MG63 (cell line): ENCODE results near the gene FTO. TPM values are rescaled to one million over a fixed set of nuclear protein-coding genes. Genes with fewer than 3 reads are reported as not detected.
A peak's percentile ranks its signal among the peaks of the same experiment; 100 is the strongest.

ENCODE experiments used
- DNase-seq: peaks from one replicate; pipeline ENCODE4 v3.0.0-alpha.2; 2020
- H3K27me3 ChIP-seq: fragments of 250-450 bp; sonication (Bioruptor Pico); 2 replicates; pipeline ENCODE4 v1.5.1; 2020; ENCODE audit warnings: mild to moderate bottlenecking, moderate library complexity
- H3K36me3 ChIP-seq: fragments of 250-450 bp; sonication (Bioruptor Pico); 2 replicates; pipeline ENCODE4 v1.5.1; 2020; ENCODE audit warnings: mild to moderate bottlenecking, moderate library complexity
- H3K4me3 ChIP-seq: fragments of 250-450 bp; sonication (Bioruptor Pico); 2 replicates; pipeline ENCODE4 v1.5.1; 2020; ENCODE audit warnings: mild to moderate bottlenecking, moderate library complexity
- H3K9me3 ChIP-seq: fragments of 250-450 bp; sonication (Bioruptor Pico); 2 replicates; pipeline ENCODE4 v1.5.1; 2020; ENCODE audit warnings: mild to moderate bottlenecking, moderate library complexity
- total RNA-seq: library from RNA; depleted of rRNA; stranded (reverse); fragments of >200 nt; shearing (Covaris generic); gene quantifications from 2 replicates; pipeline ENCODE4 v1.2.3, GENCODE V29; 2014; ENCODE audit warnings: low replicate concordance

The FTO gene
- total RNA-seq, 1 experiment from 2014 or later, result 88.6 TPM

DNA sequence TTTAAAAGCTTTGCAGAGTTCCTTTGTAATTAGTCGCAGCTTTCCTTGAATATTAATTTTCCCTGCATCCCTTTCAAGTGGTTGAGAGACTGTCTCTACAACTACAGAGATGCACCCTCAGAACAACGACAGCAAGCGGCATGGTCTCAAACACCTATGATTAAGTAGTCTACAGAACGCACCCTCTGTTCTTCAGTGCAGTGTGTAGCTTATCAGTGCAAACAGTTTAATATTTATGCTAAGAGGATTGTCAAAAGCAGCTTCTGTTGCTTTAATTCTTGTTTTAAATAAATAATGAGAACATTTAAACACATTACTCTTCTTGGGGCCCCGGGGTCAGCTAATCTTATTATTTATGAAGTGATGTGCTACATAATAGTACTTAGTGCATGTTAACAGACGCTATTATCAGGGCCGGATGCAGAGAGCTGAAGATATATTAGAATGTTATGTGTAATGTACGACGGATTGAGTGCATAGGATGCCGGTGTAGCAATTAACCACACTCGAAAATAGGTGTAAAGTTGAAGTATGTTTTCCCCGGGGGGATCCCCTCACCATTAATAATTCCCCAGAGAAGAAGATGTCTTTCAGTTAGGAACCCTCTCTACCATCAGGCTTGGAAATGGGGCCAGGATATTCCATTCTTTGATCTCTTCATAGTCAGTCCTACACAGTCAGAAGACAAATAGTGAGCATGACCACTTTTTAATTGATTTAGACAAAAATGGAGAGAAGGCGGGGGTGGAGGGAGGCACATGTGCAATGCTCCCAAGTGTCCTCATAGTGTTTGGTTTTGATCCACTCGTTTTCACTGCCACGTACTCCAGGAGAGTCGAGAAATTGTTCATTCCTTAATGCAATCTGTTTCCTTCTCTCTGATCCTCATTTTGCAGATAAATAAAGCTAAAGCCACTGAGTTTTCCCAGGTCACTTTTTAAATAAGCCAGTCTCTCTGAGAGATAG, 406.3 kb downstream of the FTO start:
- peaks cover 25% of the 10 kb centered on the region for H3K36me3 ChIP-seq
- H3K9me3 ChIP-seq, result no peaks in the 10 kb centered on the region
- DNase-seq, result no peak
- H3K27me3 ChIP-seq, result no peaks in the 10 kb centered on the region
- H3K4me3 ChIP-seq, result no peak overlapping the region

DNA sequence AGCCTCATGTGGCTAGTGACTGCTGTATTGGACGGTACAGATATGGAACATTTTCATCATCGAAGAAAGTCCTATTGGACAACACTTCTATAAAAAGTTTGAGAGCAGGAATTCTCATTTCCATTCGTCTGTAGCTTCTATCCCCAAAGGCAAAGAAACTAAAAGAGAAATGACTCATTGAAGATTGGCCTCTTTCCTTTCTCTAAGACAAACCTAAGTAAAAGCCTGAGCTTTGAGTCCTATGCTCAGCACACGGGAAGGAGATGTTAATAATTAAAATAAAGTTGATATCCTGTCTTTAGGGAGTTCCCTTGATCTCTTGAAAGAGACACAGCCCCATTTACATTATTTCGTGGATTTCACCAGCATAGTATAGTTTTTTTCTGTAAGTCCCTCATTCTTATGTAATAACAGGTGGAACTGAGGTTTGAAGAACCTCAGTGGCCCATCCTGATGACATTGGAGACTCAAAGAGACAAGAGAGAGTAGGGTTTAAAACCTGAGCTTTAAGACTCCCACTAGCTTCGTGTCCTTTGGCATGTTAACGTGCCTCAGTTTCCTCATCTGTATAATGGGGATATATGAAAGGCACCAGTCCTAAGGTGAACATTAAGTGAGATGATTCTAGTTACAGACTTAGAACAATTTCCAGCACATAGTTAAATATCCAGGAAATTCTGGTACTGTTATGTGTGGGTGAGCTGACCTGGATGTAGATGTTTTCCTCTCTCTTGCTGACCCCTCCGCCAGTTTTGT, 408.7 kb downstream of the FTO start:
- DNase-seq, result no peak
- peaks cover 25% of the 10 kb centered on the region for H3K36me3 ChIP-seq
- no peaks in the 10 kb centered on the region for H3K27me3 ChIP-seq
- no peaks in the 10 kb centered on the region for H3K9me3 ChIP-seq
- no peak overlapping the region for H3K4me3 ChIP-seq

DNA sequence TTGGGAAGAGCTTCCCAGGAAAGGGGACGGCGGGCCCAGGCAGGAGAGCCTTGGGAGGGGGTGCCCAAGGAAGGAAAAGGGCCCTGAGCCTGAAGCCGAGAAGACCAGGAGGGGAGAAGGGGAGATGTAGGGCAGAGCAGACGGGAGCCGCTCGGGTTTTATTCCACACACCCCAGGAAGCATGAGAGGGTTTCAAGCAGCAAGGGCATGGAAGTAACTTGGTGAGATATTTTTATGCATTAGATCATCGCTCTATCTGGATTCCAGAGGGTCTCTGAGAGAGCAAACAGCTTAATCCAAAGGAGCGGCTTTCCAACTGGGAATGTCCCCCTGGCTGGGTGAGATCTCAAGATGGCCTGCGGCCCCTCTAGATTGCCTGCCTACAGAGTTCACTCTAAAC, 411.6 kb downstream of the FTO start:
- Histone ChIP-seq H3K9me3 (no peaks in the 10 kb centered on the region), H3K27me3 (no peaks in the 10 kb centered on the region), H3K4me3 (no peak overlapping the region), H3K36me3 (peaks cover 28% of the 10 kb centered on the region)
- DNase-seq, result no peak

DNA sequence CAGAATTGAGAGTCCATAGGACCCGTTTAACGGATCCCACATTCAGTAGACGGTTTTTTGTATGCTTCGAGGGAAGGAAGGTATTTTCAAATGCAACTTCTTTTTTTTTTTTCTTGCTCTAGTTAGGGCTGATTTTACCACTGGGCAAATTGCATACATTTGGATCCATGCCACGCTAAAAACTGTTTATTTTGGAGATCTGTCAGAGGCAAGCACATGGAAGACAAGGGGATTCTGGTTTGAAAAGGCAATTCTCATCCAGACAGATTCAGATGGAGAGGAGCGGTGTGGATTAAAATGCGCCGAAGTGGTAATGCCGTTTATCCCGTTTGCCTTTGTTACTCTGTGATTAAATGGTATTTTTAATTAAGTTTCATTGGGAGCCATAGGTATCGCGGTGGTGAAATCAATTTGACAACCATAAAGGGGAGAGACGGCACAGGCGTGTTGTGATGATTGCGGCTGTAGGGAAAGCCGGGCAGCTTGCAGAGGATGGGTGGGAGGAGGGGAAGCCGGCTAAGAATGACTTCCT, 412.2 kb downstream of the FTO start:
- H3K27me3 ChIP-seq, result no peaks in the 10 kb centered on the region
- peaks cover 28% of the 10 kb centered on the region for H3K36me3 ChIP-seq
- DNase-seq, result no peak
- no peak overlapping the region for H3K4me3 ChIP-seq
- no peaks in the 10 kb centered on the region for H3K9me3 ChIP-seq

DNA sequence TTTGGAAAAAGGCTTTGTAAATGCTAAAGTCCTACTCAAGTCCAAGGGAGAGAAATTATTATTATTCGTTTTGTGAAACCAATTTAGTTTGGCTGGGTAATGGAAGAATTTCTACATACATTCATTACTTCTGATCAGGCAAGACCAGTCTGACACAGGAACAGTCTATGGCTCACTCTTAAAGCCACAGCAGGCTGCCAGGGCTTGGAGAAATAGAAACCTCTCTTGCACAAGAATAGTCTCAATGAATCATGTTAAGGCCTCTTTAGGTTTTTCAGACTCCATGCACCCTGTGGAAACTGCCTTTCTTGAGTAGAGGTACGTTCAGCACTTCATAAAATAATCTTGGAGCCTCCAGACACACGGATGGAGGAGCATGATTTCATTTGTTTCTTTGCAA, 414.9 kb downstream of the FTO start:
- H3K4me3 ChIP-seq, result no peak overlapping the region
- no peaks in the 10 kb centered on the region for H3K27me3 ChIP-seq
- DNase-seq, result no peak
- no peaks in the 10 kb centered on the region for H3K9me3 ChIP-seq
- H3K36me3 ChIP-seq, result peaks cover 8% of the 10 kb centered on the region

DNA sequence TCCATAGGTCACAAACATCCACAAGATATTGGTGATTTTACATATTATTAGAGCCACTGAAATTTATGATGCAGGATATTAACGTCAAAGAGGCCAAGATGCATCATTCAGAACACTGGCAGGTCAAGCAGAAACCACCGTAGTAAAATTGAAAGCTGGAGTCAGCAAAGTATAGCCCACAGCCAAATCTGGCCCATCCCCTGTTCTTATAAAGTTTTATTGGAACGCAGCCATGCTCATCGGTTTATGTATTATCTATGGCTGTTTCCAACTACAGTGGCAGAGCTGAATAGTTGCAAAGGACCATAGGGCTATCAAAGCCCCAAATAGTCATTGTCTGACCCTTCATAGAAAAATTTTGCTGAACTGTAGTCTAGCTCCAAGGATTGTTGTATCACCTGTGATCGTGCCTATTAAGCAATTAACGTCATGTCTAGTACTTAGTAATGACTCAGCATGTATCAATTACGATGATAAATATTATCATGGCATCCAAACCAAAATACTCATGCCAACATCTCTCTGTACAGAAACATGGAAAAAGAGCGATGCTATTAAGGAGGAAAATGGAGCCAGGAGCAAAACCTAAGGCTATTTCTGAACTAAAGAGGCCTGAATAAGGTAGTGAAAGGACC, 417.0 kb downstream of the FTO start:
- H3K4me3 ChIP-seq, result no peak overlapping the region
- DNase-seq, result no peak
- H3K27me3 ChIP-seq, result no peaks in the 10 kb centered on the region
- no peaks in the 10 kb centered on the region for H3K9me3 ChIP-seq
- peaks cover 3% of the 10 kb centered on the region for H3K36me3 ChIP-seq

DNA sequence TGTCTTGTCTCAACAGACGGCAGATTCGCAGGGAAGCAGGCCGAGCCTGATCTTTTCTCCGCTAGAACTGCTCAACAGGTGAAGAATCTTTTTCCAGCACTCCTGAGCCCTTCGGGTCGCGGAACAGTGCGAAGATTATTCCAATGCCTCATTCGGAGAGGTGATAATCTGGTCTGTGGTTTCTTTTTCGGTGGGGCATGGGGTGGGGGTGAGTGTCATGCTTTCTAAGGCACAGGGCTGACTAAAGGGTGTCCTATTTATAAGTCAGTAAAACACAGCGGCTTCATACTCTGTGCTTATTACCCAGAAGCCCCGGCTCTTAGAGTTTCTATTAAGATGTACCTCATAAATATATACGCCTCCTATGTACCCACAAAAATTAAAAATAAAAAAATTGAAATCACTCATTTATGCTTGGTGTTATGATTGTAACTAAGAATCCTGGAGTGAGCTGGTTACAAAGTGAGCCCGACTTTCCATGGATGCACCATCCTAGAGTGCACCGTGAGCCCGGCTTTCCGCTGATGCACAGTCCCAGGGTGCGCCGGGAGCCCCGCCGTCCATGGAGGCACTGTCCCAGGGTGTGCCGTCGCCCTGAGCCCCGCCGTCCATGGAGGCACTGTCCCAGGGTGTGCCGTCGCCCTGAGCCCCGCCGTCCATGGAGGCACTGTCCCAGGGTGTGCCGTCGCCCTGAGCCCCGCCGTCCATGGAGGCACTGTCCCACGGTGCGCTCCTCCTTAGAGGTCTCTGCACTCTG, 417.8 kb downstream of the FTO start:
- Histone ChIP-seq H3K27me3 (no peaks in the 10 kb centered on the region), H3K36me3 (peaks cover 3% of the 10 kb centered on the region), H3K9me3 (no peaks in the 10 kb centered on the region), H3K4me3 (no peak overlapping the region)
- no peak for DNase-seq

DNA sequence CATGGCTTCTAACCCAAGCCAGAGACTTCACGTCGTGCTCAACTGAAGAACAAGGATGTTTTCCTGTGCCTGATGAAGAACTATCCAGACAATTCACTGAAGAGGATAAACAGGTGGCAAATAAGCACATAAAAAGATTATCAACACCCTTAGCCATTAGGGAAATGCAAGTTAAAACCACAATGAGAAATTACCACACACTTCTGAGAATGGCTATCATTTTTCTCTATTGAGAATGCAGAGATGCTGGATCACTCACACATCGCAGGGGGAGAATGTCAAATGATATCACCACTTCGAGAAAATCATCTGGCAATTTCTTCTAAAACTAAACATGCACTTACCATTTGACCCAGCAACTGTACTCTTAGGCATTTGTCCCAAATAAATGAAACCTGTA, 419.8 kb downstream of the FTO start:
- Histone ChIP-seq H3K4me3 (no peak overlapping the region), H3K36me3 (peaks cover under 1% of the 10 kb centered on the region), H3K9me3 (no peaks in the 10 kb centered on the region), H3K27me3 (no peaks in the 10 kb centered on the region)
- DNase-seq, result no peak

DNA sequence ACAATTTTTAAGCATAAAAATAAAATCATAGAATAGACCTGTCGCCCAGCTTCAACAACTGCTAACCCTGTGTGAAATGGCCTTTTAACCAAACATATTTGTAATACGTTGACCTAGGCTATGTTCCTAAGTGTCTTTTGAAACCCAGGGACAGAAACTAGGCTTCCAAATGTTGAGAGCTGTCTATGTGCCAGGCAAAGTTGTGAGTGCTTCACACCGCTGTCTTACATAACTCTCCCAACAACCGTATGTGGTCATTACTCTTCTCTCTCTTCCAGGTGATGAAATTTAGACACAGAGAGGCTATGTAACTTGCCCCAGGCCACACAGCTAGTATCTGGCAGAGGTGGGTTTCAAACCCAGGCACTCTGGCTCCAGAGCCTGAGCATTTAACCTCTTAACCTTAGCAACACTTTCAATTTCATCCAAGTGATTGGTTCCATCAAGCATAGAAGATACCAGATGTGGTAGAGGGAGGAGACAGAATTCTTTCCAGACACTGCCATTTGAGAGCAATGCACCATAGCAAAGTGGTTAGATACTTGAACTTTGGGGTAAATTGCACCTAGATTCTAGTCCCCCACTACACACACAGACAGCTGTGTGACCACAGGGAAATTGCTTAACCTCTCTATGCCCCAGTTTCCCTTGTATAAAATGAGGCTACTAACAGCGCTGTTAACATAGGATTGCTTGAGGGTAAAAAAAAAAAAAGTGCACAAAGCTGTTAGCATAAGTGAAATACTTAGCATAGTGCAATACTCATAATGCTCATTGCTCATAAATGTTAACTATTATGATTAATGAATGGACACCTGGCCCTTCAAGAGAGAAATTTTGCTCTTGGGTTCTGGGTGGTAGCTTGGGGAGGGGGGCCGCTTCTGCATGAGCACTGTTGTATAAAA, 422.0 kb downstream of the FTO start:
- no peak overlapping the region for H3K4me3 ChIP-seq
- no peaks in the 10 kb centered on the region; the same call in 1 of the 2 replicates for H3K36me3 ChIP-seq
- H3K27me3 ChIP-seq, result no peaks in the 10 kb centered on the region
- peaks cover 6% of the 10 kb centered on the region for H3K9me3 ChIP-seq
- DNase-seq, result no peak

DNA sequence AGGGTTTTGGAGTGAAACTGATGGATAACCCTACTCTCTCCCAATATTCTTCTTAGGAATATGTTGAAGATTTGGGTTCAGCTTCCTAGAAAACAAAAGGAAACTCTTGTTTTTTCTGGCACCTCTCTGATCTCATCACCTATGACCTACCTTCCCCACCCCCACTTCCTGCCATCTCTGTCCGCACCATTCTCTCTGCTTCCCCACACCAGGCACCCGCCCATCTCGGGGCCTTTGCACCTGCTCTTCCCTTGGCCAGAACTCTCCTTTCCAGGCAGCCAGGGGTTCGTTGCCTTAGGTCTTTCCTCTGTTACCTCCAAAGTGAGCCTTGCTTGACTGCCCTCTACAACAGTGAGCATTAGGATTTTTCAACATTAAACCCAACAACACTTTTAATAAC, 423.0 kb downstream of the FTO start:
- no peak for DNase-seq
- Histone ChIP-seq H3K27me3 (no peaks in the 10 kb centered on the region), H3K9me3 (peaks cover 6% of the 10 kb centered on the region), H3K4me3 (no peak overlapping the region), H3K36me3 (no peaks in the 10 kb centered on the region; the same call in 1 of the 2 replicates)

DNA sequence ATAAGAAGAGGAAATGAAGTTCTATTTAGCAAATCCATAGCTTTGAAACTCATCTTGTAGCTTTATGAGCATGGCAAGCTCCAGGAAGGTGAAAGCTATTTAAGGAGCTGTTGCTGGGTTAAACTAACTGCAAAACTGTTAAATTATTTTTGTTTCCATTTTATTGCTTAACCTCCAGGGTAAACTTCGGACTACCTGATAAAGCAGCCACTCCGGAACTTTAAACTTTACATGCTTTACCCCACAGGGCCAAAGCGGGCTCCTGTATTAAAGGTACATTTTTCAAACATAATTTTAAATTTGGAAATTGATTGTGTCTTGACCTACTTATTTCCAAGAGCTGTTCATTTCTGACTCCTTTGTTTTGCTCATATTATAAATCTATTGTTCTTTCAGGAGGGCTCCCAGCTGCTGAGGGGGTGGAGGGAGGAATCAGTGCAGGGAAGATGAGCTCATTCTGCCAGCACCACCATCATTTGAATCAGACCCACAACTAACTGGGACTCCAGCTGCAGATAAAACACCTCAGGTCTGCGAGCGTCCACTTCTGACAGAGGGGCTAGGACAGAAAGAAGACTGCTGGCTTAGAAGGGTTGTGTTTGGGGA, 424.8 kb downstream of the FTO start:
- Histone ChIP-seq H3K36me3 (no peaks in the 10 kb centered on the region), H3K9me3 (peaks cover 6% of the 10 kb centered on the region), H3K27me3 (no peaks in the 10 kb centered on the region), H3K4me3 (no peak overlapping the region)
- no peak for DNase-seq

DNA sequence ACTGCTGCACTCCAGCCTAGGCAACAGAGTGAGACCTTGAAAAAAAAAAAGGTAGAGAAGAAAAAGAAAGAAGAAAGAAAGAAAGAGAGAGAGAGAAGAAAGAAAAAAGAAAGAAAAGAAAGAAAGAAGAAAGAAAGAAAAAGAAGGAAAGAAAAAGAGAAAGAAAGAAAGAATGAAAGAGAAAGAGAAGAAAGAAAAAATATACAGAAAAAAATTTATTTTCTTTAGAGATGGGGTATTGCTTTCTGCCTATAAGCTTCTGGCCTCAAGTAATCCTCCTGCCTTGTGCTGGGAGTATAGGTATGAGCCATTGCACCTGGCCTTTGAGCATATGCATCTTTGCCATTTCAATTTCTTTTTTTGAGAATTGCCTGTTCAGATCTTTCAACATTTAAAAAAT, 425.9 kb downstream of the FTO start:
- H3K9me3 ChIP-seq, result peaks cover 6% of the 10 kb centered on the region
- no peaks in the 10 kb centered on the region for H3K36me3 ChIP-seq
- H3K4me3 ChIP-seq, result no peak overlapping the region
- no peak for DNase-seq
- H3K27me3 ChIP-seq, result no peaks in the 10 kb centered on the region

DNA sequence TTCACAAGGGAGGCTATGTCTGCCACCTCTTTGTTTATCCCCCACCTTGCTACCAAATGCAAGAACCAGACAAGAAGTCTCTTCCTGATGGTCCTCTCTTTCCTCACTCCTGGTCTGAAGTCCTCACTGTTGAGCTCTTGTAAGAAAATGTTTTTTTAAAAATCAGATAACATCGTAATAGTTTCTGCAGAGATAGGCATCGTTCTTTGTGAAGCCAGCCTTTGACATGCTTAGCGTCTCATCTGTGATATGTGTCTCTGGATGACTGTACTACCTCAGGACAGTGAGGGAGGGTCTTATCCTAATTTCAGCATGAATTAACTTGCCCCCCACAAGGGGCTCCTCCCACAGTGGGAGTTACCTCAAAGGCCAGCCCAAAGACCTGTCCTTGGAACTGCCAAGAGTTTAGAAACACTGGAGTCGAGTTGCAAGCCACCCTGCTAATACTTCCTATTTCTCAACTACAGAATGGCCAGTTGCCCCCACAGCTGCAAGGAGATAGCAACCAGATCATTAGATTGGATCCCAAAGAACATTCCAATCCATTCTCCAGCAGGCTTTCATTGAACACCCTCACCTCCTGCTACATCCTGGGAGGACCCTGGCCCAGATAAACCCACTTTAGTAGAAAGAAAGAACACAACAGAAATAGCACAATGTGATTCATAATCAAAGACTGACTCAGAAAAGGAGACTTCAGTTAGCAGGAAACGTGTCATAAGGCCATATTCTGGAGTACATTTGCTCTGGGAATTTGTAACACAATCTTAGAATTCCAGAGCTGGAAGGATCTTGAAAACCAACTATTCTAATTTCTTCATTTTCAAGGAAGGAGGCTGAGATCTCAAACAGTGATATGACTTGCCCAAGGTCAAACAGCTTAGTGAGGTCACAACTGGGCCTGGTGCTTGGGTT, 431.7 kb downstream of the FTO start:
- peaks cover 2% of the 10 kb centered on the region; the same call in 1 of the 2 replicates for H3K9me3 ChIP-seq
- no peaks in the 10 kb centered on the region for H3K36me3 ChIP-seq
- no peaks in the 10 kb centered on the region for H3K27me3 ChIP-seq
- H3K4me3 ChIP-seq, result no peak overlapping the region
- DNase-seq, result peak; percentile 32

DNA sequence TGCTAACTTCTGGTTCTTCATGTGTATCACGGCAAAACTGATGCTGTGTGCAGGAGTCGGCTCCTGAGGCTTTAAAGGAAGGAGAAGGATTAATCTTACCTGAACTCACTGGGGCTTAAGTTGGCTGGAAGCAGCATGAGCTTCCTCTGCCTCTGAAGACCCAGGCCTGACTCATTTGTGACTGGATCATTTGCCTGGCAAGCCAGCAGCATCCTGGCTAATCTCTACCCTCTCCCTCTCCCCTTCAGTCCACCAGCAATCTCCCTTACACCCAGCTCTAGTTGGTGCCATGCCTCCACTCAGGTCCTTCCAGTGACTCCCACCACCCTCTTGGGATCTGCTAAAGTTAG, 432.3 kb downstream of the FTO start:
- no peak overlapping the region for H3K4me3 ChIP-seq
- no peaks in the 10 kb centered on the region for H3K27me3 ChIP-seq
- H3K9me3 ChIP-seq, result peaks cover 2% of the 10 kb centered on the region; the same call in 1 of the 2 replicates
- no peaks in the 10 kb centered on the region for H3K36me3 ChIP-seq
- DNase-seq, result peak; percentile 95
